Endothelial cell (in vitro differentiated cells): ENCODE measurements around the gene PALD1. TPM values are rescaled to one million over a fixed set of nuclear protein-coding genes. Genes with fewer than 3 reads are reported as not detected.
"Not testable (repeated sequence)": the region's sequence is repeated elsewhere in the genome, so short reads cannot be mapped to it uniquely, and the experiment has no call there.

Experiments used
- DNase-seq: peaks from one replicate; pipeline ENCODE4 v3.0.0; 2021; ENCODE audit warnings: low spot score
- H3K27ac Mint-ChIP-seq: one replicate; pipeline ENCODE4 v1.8.0; 2021; ENCODE audit warnings: mixed read lengths, inconsistent platforms; ENCODE audit not compliant: unreplicated experiment
- H3K27me3 Mint-ChIP-seq: one replicate; pipeline ENCODE4 v1.8.0; 2021; ENCODE audit warnings: mild to moderate bottlenecking, moderate library complexity, mixed read lengths, inconsistent platforms; ENCODE audit not compliant: unreplicated experiment
- H3K36me3 Mint-ChIP-seq: one replicate; pipeline ENCODE4 v1.8.0; 2021; ENCODE audit warnings: mild to moderate bottlenecking, low read depth, mixed read lengths, inconsistent platforms; ENCODE audit not compliant: unreplicated experiment
- H3K4me1 Mint-ChIP-seq: one replicate; pipeline ENCODE4 v1.8.0; 2021; ENCODE audit warnings: mild to moderate bottlenecking, mixed read lengths, inconsistent platforms; ENCODE audit not compliant: unreplicated experiment
- H3K4me3 Mint-ChIP-seq: one replicate; pipeline ENCODE4 v1.8.0; 2021; ENCODE audit warnings: mild to moderate bottlenecking, mixed read lengths, inconsistent platforms; ENCODE audit not compliant: unreplicated experiment
- H3K9me3 Mint-ChIP-seq: one replicate; pipeline ENCODE4 v1.8.0; 2021; ENCODE audit warnings: mixed read lengths, inconsistent platforms; ENCODE audit not compliant: unreplicated experiment
- total RNA-seq: library from RNA; stranded (reverse); fragmentation: NEBNext Ultra II Directional; extraction: Animal tissue kit (Norgen Biotek cat#: 25700); gene quantifications from one replicate; pipeline ENCODE4 v1.2.1, GENCODE V29; 2021; ENCODE audit not compliant: unreplicated experiment
- TF ChIP-seq, protein P1 (sequence below): fragments of 200-600 bp; sonication (generic); IDR thresholded peaks from one replicate; pipeline ENCODE4 v1.5.0; 2021; ENCODE audit warnings: antibody characterized with exemption; ENCODE audit not compliant: unreplicated experiment

PALD1 gene
- total RNA-seq, 1 donor from 2014 or later, result 166 TPM

DNA sequence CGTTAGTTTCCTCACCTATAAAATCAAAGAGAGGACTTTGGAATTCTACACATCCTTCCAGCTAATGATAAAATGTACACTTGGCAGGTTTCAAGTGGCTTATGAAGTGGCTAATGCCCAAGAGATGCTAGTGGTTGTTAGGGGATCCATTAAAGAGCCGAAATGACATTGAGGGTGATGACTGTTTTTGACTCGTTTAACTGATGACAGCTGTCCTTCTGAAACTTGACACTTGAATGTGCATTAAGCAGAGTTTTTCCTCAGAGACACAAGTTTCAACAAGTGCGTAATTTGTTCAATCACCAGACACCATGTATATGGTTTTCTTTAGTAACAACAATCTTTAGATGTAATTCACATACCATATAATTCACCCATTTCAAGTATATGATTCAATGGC, 125.5 kb downstream of the PALD1 start:
- H3K4me1 Mint-ChIP-seq, result no peaks in the 10 kb centered on the region
- no peak overlapping the region for H3K27ac Mint-ChIP-seq
- no peaks in the 10 kb centered on the region for H3K36me3 Mint-ChIP-seq
- H3K27me3 Mint-ChIP-seq, result peaks cover 7% of the 10 kb centered on the region
- DNase-seq, result no peak
- TF ChIP-seq, protein P1, sequence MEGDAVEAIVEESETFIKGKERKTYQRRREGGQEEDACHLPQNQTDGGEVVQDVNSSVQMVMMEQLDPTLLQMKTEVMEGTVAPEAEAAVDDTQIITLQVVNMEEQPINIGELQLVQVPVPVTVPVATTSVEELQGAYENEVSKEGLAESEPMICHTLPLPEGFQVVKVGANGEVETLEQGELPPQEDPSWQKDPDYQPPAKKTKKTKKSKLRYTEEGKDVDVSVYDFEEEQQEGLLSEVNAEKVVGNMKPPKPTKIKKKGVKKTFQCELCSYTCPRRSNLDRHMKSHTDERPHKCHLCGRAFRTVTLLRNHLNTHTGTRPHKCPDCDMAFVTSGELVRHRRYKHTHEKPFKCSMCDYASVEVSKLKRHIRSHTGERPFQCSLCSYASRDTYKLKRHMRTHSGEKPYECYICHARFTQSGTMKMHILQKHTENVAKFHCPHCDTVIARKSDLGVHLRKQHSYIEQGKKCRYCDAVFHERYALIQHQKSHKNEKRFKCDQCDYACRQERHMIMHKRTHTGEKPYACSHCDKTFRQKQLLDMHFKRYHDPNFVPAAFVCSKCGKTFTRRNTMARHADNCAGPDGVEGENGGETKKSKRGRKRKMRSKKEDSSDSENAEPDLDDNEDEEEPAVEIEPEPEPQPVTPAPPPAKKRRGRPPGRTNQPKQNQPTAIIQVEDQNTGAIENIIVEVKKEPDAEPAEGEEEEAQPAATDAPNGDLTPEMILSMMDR, result no peak
- H3K9me3 Mint-ChIP-seq, result no peaks in the 10 kb centered on the region
- H3K4me3 Mint-ChIP-seq, result no peak overlapping the region

GRCh38 chr10:70605161-70605560, 126.6 kb downstream of the PALD1 start:
- H3K9me3 Mint-ChIP-seq, result no peaks in the 10 kb centered on the region
- no peak overlapping the region for H3K4me3 Mint-ChIP-seq
- no peak overlapping the region for H3K27ac Mint-ChIP-seq
- no peaks in the 10 kb centered on the region for H3K4me1 Mint-ChIP-seq
- H3K36me3 Mint-ChIP-seq, result no peaks in the 10 kb centered on the region
- DNase-seq, result no peak
- peaks cover 7% of the 10 kb centered on the region for H3K27me3 Mint-ChIP-seq
- TF ChIP-seq, protein P1, result no peak

GRCh38 chr10:70607936-70608335, 129.4 kb downstream of the PALD1 start:
- DNase-seq, result no peak
- no peak overlapping the region for H3K27ac Mint-ChIP-seq
- no peaks in the 10 kb centered on the region for H3K9me3 Mint-ChIP-seq
- TF ChIP-seq, protein P1, result no peak
- H3K4me3 Mint-ChIP-seq, result no peak overlapping the region
- H3K4me1 Mint-ChIP-seq, result peaks cover under 1% of the 10 kb centered on the region
- no peaks in the 10 kb centered on the region for H3K36me3 Mint-ChIP-seq
- H3K27me3 Mint-ChIP-seq, result peaks cover 4% of the 10 kb centered on the region

DNA sequence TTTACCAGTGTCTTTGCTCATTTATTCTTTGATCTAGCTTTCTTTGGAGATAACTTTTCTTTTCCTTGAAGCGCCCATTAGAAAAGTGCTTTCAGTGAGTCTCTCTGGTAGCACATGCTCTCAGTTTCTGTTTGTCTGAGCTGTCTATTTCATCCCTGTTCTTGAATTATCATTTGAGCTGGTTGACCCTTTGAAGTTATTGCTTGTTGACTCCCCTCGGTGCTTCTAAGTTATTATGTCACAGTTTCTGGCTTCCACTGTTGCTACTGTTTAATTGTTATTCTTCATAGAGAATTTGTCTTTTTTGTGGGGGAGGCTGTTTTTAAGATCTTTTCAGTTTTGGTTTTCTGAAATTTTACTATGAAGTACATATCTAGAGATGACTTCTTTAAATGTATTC, 135.4 kb downstream of the PALD1 start:
- Mint-ChIP-seq H3K27ac (no peak overlapping the region), H3K4me1 (peaks cover 4% of the 10 kb centered on the region), H3K4me3 (no peak overlapping the region), H3K9me3 (no peaks in the 10 kb centered on the region), H3K27me3 (peaks cover 2% of the 10 kb centered on the region), H3K36me3 (no peaks in the 10 kb centered on the region)
- no peak for DNase-seq
- TF ChIP-seq, protein P1, result no peak

- DNase-seq, H3K9me3 Mint-ChIP-seq, H3K27ac Mint-ChIP-seq, H3K27me3 Mint-ChIP-seq, H3K4me3 Mint-ChIP-seq, H3K36me3 Mint-ChIP-seq, H3K4me1 Mint-ChIP-seq: not testable (repeated sequence)
Observed at GRCh38 chr10:70614364-70614763, 135.8 kb downstream of the PALD1 start.

DNA sequence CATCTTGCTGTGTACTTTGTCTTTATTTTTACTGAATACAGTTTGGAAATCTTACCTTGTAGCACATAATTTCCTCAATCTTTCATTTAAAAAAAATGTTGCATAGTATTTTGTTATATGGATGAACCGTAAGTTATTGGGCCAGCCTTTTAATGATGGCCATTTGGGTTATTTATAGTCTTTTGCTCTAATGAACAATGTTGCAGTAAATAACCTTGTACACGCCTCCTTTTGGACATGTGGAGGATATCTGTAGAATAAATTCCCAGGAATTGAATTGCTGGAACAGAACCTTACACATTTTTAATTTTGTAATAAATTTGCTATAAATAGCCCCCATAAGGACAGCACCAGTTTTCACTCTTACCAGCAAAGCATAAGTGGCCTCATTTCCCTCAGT, 136.6 kb downstream of the PALD1 start:
- DNase-seq, result no peak
- Mint-ChIP-seq H3K27me3 (peaks cover 2% of the 10 kb centered on the region), H3K4me1 (peaks cover 4% of the 10 kb centered on the region), H3K4me3 (no peak overlapping the region), H3K9me3 (no peaks in the 10 kb centered on the region), H3K36me3 (peaks cover under 1% of the 10 kb centered on the region), H3K27ac (no peak overlapping the region)
- TF ChIP-seq, protein P1, result no peak
